H9 (cell line): ENCODE data around the gene BLACAT1. TPM values are rescaled to one million over a fixed set of nuclear protein-coding genes. Genes with fewer than 3 reads are reported as not detected.

Experiments used
- DNase-seq: peaks from one replicate; pipeline ENCODE4 v3.0.0-alpha.2; 2017
- H2AFZ ChIP-seq: one replicate; pipeline ENCODE4 v1.6.1; 2013; ENCODE audit warnings: mild to moderate bottlenecking, low read length, control low read depth, moderate library complexity
- H2AK5ac ChIP-seq: 2 replicates; pipeline ENCODE4 v1.6.1; 2013; ENCODE audit warnings: low read length, control low read depth, mixed read lengths; ENCODE audit not compliant: insufficient read length
- H2BK120ac ChIP-seq: one replicate; pipeline ENCODE4 v1.6.1; 2013; ENCODE audit warnings: low read depth, mild to moderate bottlenecking, low read length, control low read depth, inconsistent platforms; ENCODE audit not compliant: poor library complexity, severe bottlenecking
- H2BK12ac ChIP-seq: 2 replicates; pipeline ENCODE4 v1.6.1; 2013; ENCODE audit warnings: low read length, control low read depth, mixed read lengths, low read depth; ENCODE audit not compliant: insufficient read length
- H2BK15ac ChIP-seq: 2 replicates; pipeline ENCODE4 v1.6.1; 2013; ENCODE audit warnings: low read depth, low read length, control low read depth
- H2BK20ac ChIP-seq: one replicate; pipeline ENCODE4 v1.6.1; 2013; ENCODE audit warnings: low read depth, mild to moderate bottlenecking, low read length, control low read depth, inconsistent platforms; ENCODE audit not compliant: poor library complexity, severe bottlenecking
- H2BK5ac ChIP-seq: 2 replicates; pipeline ENCODE4 v1.6.1; 2013; ENCODE audit warnings: low read length, control low read depth, mixed read lengths; ENCODE audit not compliant: insufficient read length
- H3K14ac ChIP-seq: 2 replicates; pipeline ENCODE4 v1.6.1; 2013; ENCODE audit warnings: low read length, control low read depth; ENCODE audit not compliant: insufficient read depth
- H3K18ac ChIP-seq: 2 replicates; pipeline ENCODE4 v1.6.1; 2013; ENCODE audit warnings: low read depth, mild to moderate bottlenecking, mixed read lengths, low read length, control low read depth; ENCODE audit not compliant: insufficient read length
- H3K23ac ChIP-seq: 2 replicates; pipeline ENCODE4 v1.6.1; 2013; ENCODE audit warnings: low read length, control low read depth, mixed read lengths, low read depth; ENCODE audit not compliant: insufficient read length
- H3K23me2 ChIP-seq: 2 replicates; pipeline ENCODE4 v1.6.1; 2013; ENCODE audit warnings: low read depth, mild to moderate bottlenecking, mixed read lengths, low read length, control low read depth; ENCODE audit not compliant: insufficient read length, poor library complexity, severe bottlenecking
- H3K27ac ChIP-seq: 2 replicates; pipeline ENCODE4 v1.5.1; 2013; ENCODE audit warnings: low read length, control low read depth, mixed read lengths, low read depth; ENCODE audit not compliant: insufficient read length
- H3K27me3 ChIP-seq: 2 replicates; pipeline ENCODE4 v1.6.1; 2013; ENCODE audit warnings: low read length, control low read depth, inconsistent platforms; ENCODE audit not compliant: insufficient read depth
- H3K4ac ChIP-seq: 2 replicates; pipeline ENCODE4 v1.6.1; 2013; ENCODE audit warnings: low read depth, mild to moderate bottlenecking, control low read depth, inconsistent platforms, low read length, moderate library complexity
- H3K4me1 ChIP-seq: 2 replicates; pipeline ENCODE4 v1.6.1; 2013; ENCODE audit warnings: low read length, control low read depth, inconsistent platforms; ENCODE audit not compliant: insufficient read depth
- H3K4me2 ChIP-seq: 2 replicates; pipeline ENCODE4 v1.6.1; 2013; ENCODE audit warnings: low read length, control low read depth, mixed read lengths; ENCODE audit not compliant: insufficient read length, insufficient read depth
- H3K56ac ChIP-seq: 2 replicates; pipeline ENCODE4 v1.6.1; 2013; ENCODE audit warnings: low read depth, mild to moderate bottlenecking, mixed read lengths, low read length, control low read depth; ENCODE audit not compliant: insufficient read length
- H3K79me1 ChIP-seq: 2 replicates; pipeline ENCODE4 v1.6.1; 2013; ENCODE audit warnings: low read depth, mild to moderate bottlenecking, moderate library complexity, low read length, control low read depth, inconsistent platforms; ENCODE audit not compliant: insufficient read depth, poor library complexity, severe bottlenecking
- H3K79me2 ChIP-seq: 2 replicates; pipeline ENCODE4 v1.6.1; 2013; ENCODE audit warnings: low read length, control low read depth, inconsistent platforms; ENCODE audit not compliant: insufficient read depth
- H3K9ac ChIP-seq: 2 replicates; pipeline ENCODE4 v1.6.1; 2013; ENCODE audit warnings: low read length, control low read depth, mixed read lengths; ENCODE audit not compliant: insufficient read length; ENCODE audit errors: extremely low read depth
- H3K9me3 ChIP-seq: one replicate; pipeline ENCODE4 v1.6.1; 2013; ENCODE audit warnings: low read depth, low read length, inconsistent platforms; ENCODE audit not compliant: control insufficient read depth
- H3T11ph ChIP-seq: one replicate; pipeline ENCODE4 v1.6.1; 2013; ENCODE audit warnings: mild to moderate bottlenecking, low read length, control low read depth, inconsistent platforms
- H4K20me1 ChIP-seq: one replicate; pipeline ENCODE4 v1.6.1; 2013; ENCODE audit not compliant: control insufficient read depth, insufficient read length, insufficient read depth
- H4K5ac ChIP-seq: 2 replicates; pipeline ENCODE4 v1.6.1; 2013; ENCODE audit warnings: low read depth, mild to moderate bottlenecking, mixed read lengths, low read length, control low read depth; ENCODE audit not compliant: insufficient read length
- H4K8ac ChIP-seq: replicated peaks from 2 replicates; pipeline ENCODE4 v1.6.1; 2013; ENCODE audit warnings: low read length, control low read depth, mixed read lengths, low read depth; ENCODE audit not compliant: insufficient read length
- H4K91ac ChIP-seq: 2 replicates; pipeline ENCODE4 v1.6.1; 2013; ENCODE audit warnings: low read depth, mild to moderate bottlenecking, moderate library complexity, mixed read lengths, low read length, control low read depth; ENCODE audit not compliant: insufficient read length
- H3K27ac Mint-ChIP-seq, 3 experiments: 2 replicates in 2 of 3; 3 replicates in 1 of 3; pipeline ENCODE4 v1.8.0; 2020 to 2021; ENCODE audit warnings: mixed read lengths in 3 of 3, mild to moderate bottlenecking in 1 of 3, moderate library complexity in 1 of 3
- H3K27me3 Mint-ChIP-seq: 2 replicates; pipeline ENCODE4 v1.8.0; 2021; ENCODE audit warnings: low read depth, mild to moderate bottlenecking, moderate library complexity, mixed read lengths
- H3K36me3 Mint-ChIP-seq, 3 experiments: 2 replicates in 2 of 3; 3 replicates in 1 of 3; pipeline ENCODE4 v1.8.0; 2020 to 2021; ENCODE audit warnings: low read depth in 3 of 3, mixed read lengths in 3 of 3; ENCODE audit not compliant: insufficient read depth in 1 of 3
- H3K4me1 Mint-ChIP-seq, 2 experiments: 2 replicates each; pipeline ENCODE4 v1.8.0; 2020; ENCODE audit warnings: mixed read lengths in 2 of 2
- H3K4me3 Mint-ChIP-seq, 2 experiments: 2 replicates in 1 of 2; 3 replicates in 1 of 2; pipeline ENCODE4 v1.8.0; 2020 to 2021; ENCODE audit warnings: mild to moderate bottlenecking in 2 of 2, mixed read lengths in 2 of 2, moderate library complexity in 1 of 2
- H3K9me3 Mint-ChIP-seq, 2 experiments: 2 replicates in 1 of 2; 3 replicates in 1 of 2; pipeline ENCODE4 v1.8.0; 2020; ENCODE audit warnings: mild to moderate bottlenecking in 2 of 2, mixed read lengths in 2 of 2, moderate library complexity in 1 of 2
- CTCF ChIP-seq: fragments of 200-600 bp; sonication (generic); conservative IDR thresholded peaks from 3 replicates; pipeline ENCODE4 v1.8.0; 2021; ENCODE audit warnings: antibody characterized with exemption, mild to moderate bottlenecking
- WGBS: extraction: QIAGEN DNeasy Blood & Tissue Kit; methylation state at CpG from one replicate; pipeline ENCODE4 v1.1.7; 2013; ENCODE audit warnings: missing lambda C conversion rate, low lambda C conversion rate, mixed read lengths; ENCODE audit not compliant: insufficient read length; ENCODE audit errors: extremely low coverage; 5-methylcytosine and 5-hydroxymethylcytosine counted together
- total RNA-seq: library from RNA; stranded (reverse); gene quantifications from 2 replicates; pipeline ENCODE4 v1.2.1, GENCODE V29; 2021

Gene BLACAT1
- total RNA-seq, 1 experiment from 2014 or later = 4.0 TPM

GRCh38 chr1:205495237-205495823 is 39.5 kb upstream of the BLACAT1 start:
- peak overlapping the region in 1 of 3 experiments; percentile 41; a peak in 2 of 7 replicates for H3K27ac Mint-ChIP-seq

More at GRCh38 chr1:205495237-205495823, 39.5 kb upstream of the BLACAT1 start:
- no peak overlapping the region; a peak in 1 of 5 replicates for H3K4me3 Mint-ChIP-seq
- Histone ChIP-seq H3T11ph (no peak overlapping the region), H3K14ac (peak overlapping the region; percentile 79), H2BK120ac (no peak overlapping the region), H3K9me3 (no peaks in the 10 kb centered on the region), H4K20me1 (no peaks in the 10 kb centered on the region), H3K4ac (no peak overlapping the region), H2BK20ac (no peak overlapping the region), H3K27ac (no peak overlapping the region), H2BK5ac (no peak overlapping the region), H4K91ac (no peak overlapping the region), H2AFZ (no peak overlapping the region), H3K18ac (no peak overlapping the region), H3K56ac (no peak overlapping the region), H3K9ac (no peak overlapping the region), H2AK5ac (no peak overlapping the region), H3K23ac (no peak overlapping the region), H3K4me1 (peaks cover 4% of the 10 kb centered on the region; the same call in 1 of the 2 replicates), H3K4me2 (no peak overlapping the region), H3K79me1 (no peaks in the 10 kb centered on the region), H2BK12ac (no peak overlapping the region), H3K27me3 (no peaks in the 10 kb centered on the region; the same call in 1 of the 2 replicates), H4K5ac (no peak overlapping the region), H3K79me2 (no peaks in the 10 kb centered on the region), H3K23me2 (no peaks in the 10 kb centered on the region), H2BK15ac (no peak overlapping the region), H4K8ac (no peak overlapping the region)
- TF ChIP-seq CTCF = no peak
- no peak for DNase-seq
- peaks cover 19% of the 10 kb centered on the region for H3K27me3 Mint-ChIP-seq
- H3K4me1 Mint-ChIP-seq = peaks cover 40 to 51% of the 10 kb centered on the region in 2 experiments
- peaks cover 0 to 2% (median 0%) of the 10 kb centered on the region in 3 experiments; a peak in 1 of 7 replicates for H3K36me3 Mint-ChIP-seq
- H3K9me3 Mint-ChIP-seq = no peaks in the 10 kb centered on the region
- whole genome bisulfite sequencing = no CpG with 5 or more reads among the region's 9 CpGs
